WTC11 (cell line): ENCODE measurements around the gene SLC25A12. TPM values are rescaled to one million over a fixed set of nuclear protein-coding genes. Genes with fewer than 3 reads are reported as not detected.
"Not testable (repeated sequence)": the region's sequence is repeated elsewhere in the genome, so short reads cannot be mapped to it uniquely, and the experiment has no call there.

Experiments
- ATAC-seq: fragments of 200-7000 bp; cut with Tn5 transposase; 2 replicates; pipeline ENCODE4 v1.10.0; 2021; ENCODE audit warnings: mild to moderate bottlenecking, moderate library complexity
- CTCF ChIA-PET: fragments of 300-600 bp; sonication (Branson Sonifier 250); formaldehyde crosslinking; loops from one replicate; lab custom pipeline; 2021; ENCODE audit warnings: antibody characterized with exemption; lab: Charles Lee
- POLR2A ChIA-PET: fragments of 350-600 bp; sonication (Branson Sonifier 250); formaldehyde crosslinking; loops from one replicate; lab custom pipeline; 2021; ENCODE audit warnings: antibody characterized with exemption; lab: Charles Lee
- DNase-seq: peaks from one replicate; pipeline ENCODE4 v3.0.0; 2021; ENCODE audit warnings: low spot score
- H3K27ac Mint-ChIP-seq: 2 replicates; pipeline ENCODE4 v1.8.0; 2021; ENCODE audit warnings: mixed read lengths
- H3K27me3 Mint-ChIP-seq: 2 replicates; pipeline ENCODE4 v1.8.0; 2021; ENCODE audit warnings: low read depth, mild to moderate bottlenecking, moderate library complexity, mixed read lengths
- H3K36me3 Mint-ChIP-seq: 2 replicates; pipeline ENCODE4 v1.8.0; 2021; ENCODE audit warnings: mixed read lengths
- H3K4me1 Mint-ChIP-seq: 2 replicates; pipeline ENCODE4 v1.8.0; 2022; ENCODE audit warnings: mixed read lengths
- H3K4me3 Mint-ChIP-seq: 2 replicates; pipeline ENCODE4 v1.8.0; 2021; ENCODE audit warnings: mild to moderate bottlenecking, moderate library complexity, mixed read lengths
- H3K9me3 Mint-ChIP-seq: 2 replicates; pipeline ENCODE4 v1.8.0; 2021; ENCODE audit warnings: mixed read lengths
- ATF6 ChIP-seq: sonication (generic); formaldehyde crosslinking; IDR thresholded peaks from 2 replicates; pipeline ENCODE4 v1.8.1; 2023; ENCODE audit warnings: mild to moderate bottlenecking, missing genetic modification reagents
- CREB1 ChIP-seq: sonication (generic); formaldehyde crosslinking; IDR thresholded peaks from 2 replicates; pipeline ENCODE4 v1.8.0; 2023; ENCODE audit warnings: mild to moderate bottlenecking, missing genetic modification reagents
- E2F5 ChIP-seq: sonication (generic); formaldehyde crosslinking; IDR thresholded peaks from 2 replicates; pipeline ENCODE4 v1.8.1; 2022; ENCODE audit warnings: mild to moderate bottlenecking, moderate library complexity, missing genetic modification reagents
- ERG ChIP-seq: fragments of 250-450 bp; sonication (Bioruptor Pico); IDR thresholded peaks from 2 replicates; pipeline ENCODE4 v1.8.0; 2021; ENCODE audit warnings: mild to moderate bottlenecking
- ETV6 ChIP-seq: sonication (generic); formaldehyde crosslinking; IDR thresholded peaks from 2 replicates; pipeline ENCODE4 v1.8.1; 2022; ENCODE audit warnings: mild to moderate bottlenecking, missing genetic modification reagents
- FOXJ3 ChIP-seq: sonication (generic); formaldehyde crosslinking; IDR thresholded peaks from 2 replicates; pipeline ENCODE4 v1.9.0; 2021; ENCODE audit warnings: missing genetic modification reagents, mild to moderate bottlenecking, borderline replicate concordance
- FOXK1 ChIP-seq: sonication (generic); formaldehyde crosslinking; IDR thresholded peaks from 2 replicates; pipeline ENCODE4 v1.8.0; 2022; ENCODE audit warnings: mild to moderate bottlenecking, moderate library complexity, missing genetic modification reagents
- IRF2 ChIP-seq: sonication (generic); formaldehyde crosslinking; IDR thresholded peaks from 2 replicates; pipeline ENCODE4 v1.8.0; 2022; ENCODE audit warnings: low read depth, missing genetic modification reagents, borderline replicate concordance
- KAT7 ChIP-seq: sonication (generic); formaldehyde crosslinking; IDR thresholded peaks from 2 replicates; pipeline ENCODE4 v1.8.1; 2023; ENCODE audit warnings: missing genetic modification reagents, mild to moderate bottlenecking, borderline replicate concordance
- MLX ChIP-seq: sonication (generic); formaldehyde crosslinking; IDR thresholded peaks from 2 replicates; pipeline ENCODE4 v1.8.1; 2023; ENCODE audit warnings: mild to moderate bottlenecking, missing genetic modification reagents, moderate library complexity
- MYBL2 ChIP-seq: sonication (generic); formaldehyde crosslinking; IDR thresholded peaks from 2 replicates; pipeline ENCODE4 v1.8.1; 2023; ENCODE audit warnings: mild to moderate bottlenecking, moderate library complexity, missing genetic modification reagents
- ZBTB21 ChIP-seq: sonication (generic); formaldehyde crosslinking; IDR thresholded peaks from 2 replicates; pipeline ENCODE4 v1.8.1; 2023; ENCODE audit warnings: mild to moderate bottlenecking, missing genetic modification reagents, borderline replicate concordance
- ZMAT4 ChIP-seq: fragments of 250-450 bp; sonication (Bioruptor Pico); IDR thresholded peaks from 2 replicates; pipeline ENCODE4 v1.9.0; 2021; ENCODE audit warnings: mild to moderate bottlenecking
- ZNF219 ChIP-seq: sonication (generic); formaldehyde crosslinking; IDR thresholded peaks from 2 replicates; pipeline ENCODE4 v1.8.0; 2023; ENCODE audit warnings: missing genetic modification reagents, mild to moderate bottlenecking, borderline replicate concordance
- ZNF263 ChIP-seq: sonication (generic); formaldehyde crosslinking; IDR thresholded peaks from 2 replicates; pipeline ENCODE4 v1.8.1; 2022; ENCODE audit warnings: low read depth, mild to moderate bottlenecking, moderate library complexity, missing genetic modification reagents
- ZNF396 ChIP-seq: fragments of 250-450 bp; sonication (Bioruptor Pico); IDR thresholded peaks from 2 replicates; pipeline ENCODE4 v1.8.0; 2021; ENCODE audit warnings: mild to moderate bottlenecking, moderate library complexity, borderline replicate concordance
- total RNA-seq: library from RNA; stranded (reverse); gene quantifications from 3 replicates; pipeline ENCODE4 v1.2.3, GENCODE V29; 2021
- TF ChIP-seq, protein P1 (sequence below): sonication (generic); formaldehyde crosslinking; IDR thresholded peaks from 2 replicates; pipeline ENCODE4 v1.8.0; 2022; ENCODE audit warnings: mild to moderate bottlenecking, missing genetic modification reagents
- TF ChIP-seq, protein P2 (sequence below): sonication (generic); formaldehyde crosslinking; IDR thresholded peaks from 2 replicates; pipeline ENCODE4 v1.8.0; 2022; ENCODE audit warnings: mild to moderate bottlenecking, missing genetic modification reagents
- TF ChIP-seq, protein P3 (sequence below): sonication (generic); formaldehyde crosslinking; conservative IDR thresholded peaks from 2 replicates; pipeline ENCODE4 v1.8.1; 2023; ENCODE audit warnings: mild to moderate bottlenecking, low read depth, missing genetic modification reagents, moderate library complexity

SLC25A12 gene
- total RNA-seq, 1 experiment from 2014 or later = 9.0 TPM

GRCh38 chr2:171771463-171771862, 122.6 kb downstream of the SLC25A12 start (continued):
- no peak for TF ChIP-seq MYBL2
- TF ChIP-seq CREB1 (CRISPR knock-in tag) = no peak
- TF ChIP-seq, protein P1, sequence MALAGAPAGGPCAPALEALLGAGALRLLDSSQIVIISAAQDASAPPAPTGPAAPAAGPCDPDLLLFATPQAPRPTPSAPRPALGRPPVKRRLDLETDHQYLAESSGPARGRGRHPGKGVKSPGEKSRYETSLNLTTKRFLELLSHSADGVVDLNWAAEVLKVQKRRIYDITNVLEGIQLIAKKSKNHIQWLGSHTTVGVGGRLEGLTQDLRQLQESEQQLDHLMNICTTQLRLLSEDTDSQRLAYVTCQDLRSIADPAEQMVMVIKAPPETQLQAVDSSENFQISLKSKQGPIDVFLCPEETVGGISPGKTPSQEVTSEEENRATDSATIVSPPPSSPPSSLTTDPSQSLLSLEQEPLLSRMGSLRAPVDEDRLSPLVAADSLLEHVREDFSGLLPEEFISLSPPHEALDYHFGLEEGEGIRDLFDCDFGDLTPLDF (CRISPR knock-in tag) = no peak
- no peak for TF ChIP-seq ZBTB21

- no peak for DNase-seq
- H3K27ac Mint-ChIP-seq = no peak overlapping the region
- no peaks in the 10 kb centered on the region for H3K4me1 Mint-ChIP-seq
- no peak for ATAC-seq
- CTCF ChIA-PET = no interaction called here
- POLR2A ChIA-PET = no interaction called here
- no peaks in the 10 kb centered on the region for H3K27me3 Mint-ChIP-seq
- H3K36me3 Mint-ChIP-seq = peaks cover 25% of the 10 kb centered on the region
- H3K9me3 Mint-ChIP-seq = no peaks in the 10 kb centered on the region
- H3K4me3 Mint-ChIP-seq = no peak overlapping the region
- TF ChIP-seq ERG (CRISPR knock-in tag) (no peak), ZNF219 (CRISPR knock-in tag) (no peak), ZNF263 (no peak), FOXK1 (CRISPR knock-in tag) (no peak), ZMAT4 (CRISPR knock-in tag) (no peak), E2F5 (CRISPR knock-in tag) (no peak), ATF6 (CRISPR knock-in tag) (no peak), FOXJ3 (CRISPR knock-in tag) (no peak), MLX (CRISPR knock-in tag) (no peak)
- TF ChIP-seq, protein P2, sequence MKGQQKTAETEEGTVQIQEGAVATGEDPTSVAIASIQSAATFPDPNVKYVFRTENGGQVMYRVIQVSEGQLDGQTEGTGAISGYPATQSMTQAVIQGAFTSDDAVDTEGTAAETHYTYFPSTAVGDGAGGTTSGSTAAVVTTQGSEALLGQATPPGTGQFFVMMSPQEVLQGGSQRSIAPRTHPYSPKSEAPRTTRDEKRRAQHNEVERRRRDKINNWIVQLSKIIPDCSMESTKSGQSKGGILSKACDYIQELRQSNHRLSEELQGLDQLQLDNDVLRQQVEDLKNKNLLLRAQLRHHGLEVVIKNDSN (CRISPR knock-in tag) = no peak
These were observed 130.4 kb downstream of the SLC25A12 start for GRCh38 chr2:171763602-171764001.

GRCh38 chr2:171762879-171763573, 131.0 kb downstream of the SLC25A12 start:
- no peak overlapping the region for H3K4me3 Mint-ChIP-seq
- TF ChIP-seq, protein P3, sequence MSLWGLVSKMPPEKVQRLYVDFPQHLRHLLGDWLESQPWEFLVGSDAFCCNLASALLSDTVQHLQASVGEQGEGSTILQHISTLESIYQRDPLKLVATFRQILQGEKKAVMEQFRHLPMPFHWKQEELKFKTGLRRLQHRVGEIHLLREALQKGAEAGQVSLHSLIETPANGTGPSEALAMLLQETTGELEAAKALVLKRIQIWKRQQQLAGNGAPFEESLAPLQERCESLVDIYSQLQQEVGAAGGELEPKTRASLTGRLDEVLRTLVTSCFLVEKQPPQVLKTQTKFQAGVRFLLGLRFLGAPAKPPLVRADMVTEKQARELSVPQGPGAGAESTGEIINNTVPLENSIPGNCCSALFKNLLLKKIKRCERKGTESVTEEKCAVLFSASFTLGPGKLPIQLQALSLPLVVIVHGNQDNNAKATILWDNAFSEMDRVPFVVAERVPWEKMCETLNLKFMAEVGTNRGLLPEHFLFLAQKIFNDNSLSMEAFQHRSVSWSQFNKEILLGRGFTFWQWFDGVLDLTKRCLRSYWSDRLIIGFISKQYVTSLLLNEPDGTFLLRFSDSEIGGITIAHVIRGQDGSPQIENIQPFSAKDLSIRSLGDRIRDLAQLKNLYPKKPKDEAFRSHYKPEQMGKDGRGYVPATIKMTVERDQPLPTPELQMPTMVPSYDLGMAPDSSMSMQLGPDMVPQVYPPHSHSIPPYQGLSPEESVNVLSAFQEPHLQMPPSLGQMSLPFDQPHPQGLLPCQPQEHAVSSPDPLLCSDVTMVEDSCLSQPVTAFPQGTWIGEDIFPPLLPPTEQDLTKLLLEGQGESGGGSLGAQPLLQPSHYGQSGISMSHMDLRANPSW = no peak
- TF ChIP-seq ETV6 (CRISPR knock-in tag) (no peak), KAT7 (no peak), IRF2 (CRISPR knock-in tag) (no peak), ZMAT4 (CRISPR knock-in tag) (no peak), ZNF396 (CRISPR knock-in tag) (no peak), ZBTB21 (no peak)
- TF ChIP-seq, all 79 proteins: peak for 0
- no peak overlapping the region; the same call in 1 of the 2 replicates for H3K27ac Mint-ChIP-seq
- no peaks in the 10 kb centered on the region for H3K27me3 Mint-ChIP-seq
- no peaks in the 10 kb centered on the region for H3K9me3 Mint-ChIP-seq
- H3K4me1 Mint-ChIP-seq = no peaks in the 10 kb centered on the region
- DNase-seq (no peak), ATAC-seq (no peak)
- ChIA-PET POLR2A (no interaction called here), CTCF (no interaction called here)
- peaks cover 30% of the 10 kb centered on the region for H3K36me3 Mint-ChIP-seq

DNA sequence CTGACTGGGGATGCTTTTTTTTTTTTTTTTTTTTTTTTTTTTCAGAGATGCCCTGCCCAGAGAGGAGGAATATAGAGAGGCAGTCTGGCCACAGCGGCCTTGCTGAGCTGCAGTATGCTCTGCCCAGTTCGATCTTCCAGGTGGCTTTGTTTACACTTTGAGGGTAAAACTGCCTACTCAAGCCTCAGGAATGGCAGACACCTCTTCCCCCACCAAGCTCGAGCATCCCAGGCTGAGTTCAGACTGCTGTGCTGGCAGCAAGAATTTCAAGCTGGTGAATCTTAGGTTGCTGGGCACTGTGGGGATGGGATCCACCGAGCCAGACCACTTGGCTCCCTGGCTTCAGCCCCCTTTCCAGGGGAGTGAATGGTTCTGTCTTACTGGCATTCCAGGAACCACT, 132.9 kb downstream of the SLC25A12 start:
- H3K4me3 Mint-ChIP-seq, H3K9me3 Mint-ChIP-seq, H3K27ac Mint-ChIP-seq, DNase-seq, H3K4me1 Mint-ChIP-seq, ATAC-seq, H3K27me3 Mint-ChIP-seq: not testable (repeated sequence)
- POLR2A ChIA-PET = interaction anchor here (0.6 to 0.8 kb wide), 2 partner anchors 38 to 201 kb away, joined by 3 to 4 read pairs; no protein-coding TSS in a partner anchor
- CTCF ChIA-PET = interaction anchor here (0.9 kb wide), 1 partner anchor 345 kb away, joined by 3 read pairs; no protein-coding TSS in a partner anchor
- H3K36me3 Mint-ChIP-seq = peaks cover 31% of the 10 kb centered on the region
